Lung (tissue), 12 donors: ENCODE results near the gene KIF24. TPM values are rescaled to one million over a fixed set of nuclear protein-coding genes. Genes with fewer than 3 reads are reported as not detected.

Experiments used
- ATAC-seq: fragments of 200-7000 bp; cut with Tn5 transposase; one replicate; pipeline ENCODE4 v1.9.1; 2020; ENCODE audit warnings: moderate number of reproducible peaks; ENCODE audit not compliant: insufficient read depth, low FRiP score
- DNase-seq, 3 donors: peaks; one replicate each; pipeline ENCODE4 v3.0.0-alpha.2; 2013 to 2017
- H3K27ac ChIP-seq, 2 donors: one replicate each; pipeline ENCODE4 v1.5.1; 2013; ENCODE audit warnings: mild to moderate bottlenecking in 2 of 2, moderate library complexity in 2 of 2, control low read depth in 1 of 2, inconsistent platforms in 1 of 2, low read depth in 1 of 2, low read length in 1 of 2
- H3K27me3 ChIP-seq, 3 donors: one replicate each; pipeline ENCODE4 v1.5.1; 2013; ENCODE audit warnings: low read length in 2 of 3; ENCODE audit not compliant: control insufficient read depth in 3 of 3, insufficient read depth in 3 of 3
- H3K36me3 ChIP-seq, 4 donors: one replicate each; pipeline ENCODE4 v1.5.1; 2013; ENCODE audit warnings: low read length in 4 of 4, mild to moderate bottlenecking in 1 of 4, moderate library complexity in 1 of 4; ENCODE audit not compliant: control insufficient read depth in 4 of 4, insufficient read depth in 4 of 4
- H3K4me1 ChIP-seq, 5 donors: one replicate each; pipeline ENCODE4 v1.5.1; 2013; ENCODE audit warnings: low read length in 5 of 5, mild to moderate bottlenecking in 2 of 5, moderate library complexity in 1 of 5; ENCODE audit not compliant: control insufficient read depth in 5 of 5, insufficient read depth in 5 of 5
- H3K4me3 ChIP-seq: one replicate; pipeline ENCODE4 v1.5.1; 2013; ENCODE audit warnings: mild to moderate bottlenecking, control low read depth, moderate library complexity
- H3K9ac ChIP-seq, 2 donors: one replicate each; pipeline ENCODE4 v1.5.1; 2013; ENCODE audit warnings: low read length in 2 of 2, control low read depth in 1 of 2; ENCODE audit not compliant: insufficient read depth in 1 of 2
- H3K9me3 ChIP-seq, 4 donors: one replicate each; pipeline ENCODE4 v1.5.1; 2013; ENCODE audit warnings: low read length in 3 of 4, mild to moderate bottlenecking in 1 of 4, moderate library complexity in 1 of 4; ENCODE audit not compliant: control insufficient read depth in 4 of 4, insufficient read depth in 3 of 4
- CTCF ChIP-seq: IDR thresholded peaks from 2 replicates; pipeline ENCODE4 v1.5.1; 2012; ENCODE audit warnings: mild to moderate bottlenecking; ENCODE audit errors: control extremely low read depth, extremely low read depth
- WGBS, 2 donors: extraction: QIAGEN DNeasy Blood & Tissue Kit; methylation state at CpG; one replicate each; pipeline ENCODE4 v1.1.7; 2013; 5-methylcytosine and 5-hydroxymethylcytosine counted together
- polyA plus RNA-seq, 2 donors: library from polyadenylated mRNA; stranded (reverse); fragments of 200-250 nt; gene quantifications; one replicate each; pipeline ENCODE4 v1.2.1, GENCODE V29; 2013
- total RNA-seq, 2 donors: library from RNA; depleted of rRNA in 1 of 2; stranded (reverse); fragments of >200 nt in 1 of 2; gene quantifications; one replicate each; pipeline ENCODE4 v1.2.1, GENCODE V29; 2014 to 2021
- donor health status: control.
- donor health status: control.
- donor health status: Bipolar disorder and iron deficiency.
- donor health status: healthy.
- donor health status: DM: yes; HTN: yes; CAD: no.

KIF24 gene
- total and polyA plus RNA-seq, 4 donors = 0.63 to 4.3 (median 1.9) TPM

GRCh38 chr9:34343605-34344004 is 14.5 kb upstream of the KIF24 start:
- H3K27me3 ChIP-seq = no peaks in the 10 kb centered on the region
- DNase-seq (no peak), ATAC-seq (no peak)
- H3K4me3 ChIP-seq = no peak overlapping the region
- 88 to 96% methylated on average over 1 of the region's 1 CpG for WGBS, 2 donors
- no peak for TF ChIP-seq CTCF
- peaks cover 0 to 6% (median 5%) of the 10 kb centered on the region in 5 donors for H3K4me1 ChIP-seq
- no peak overlapping the region for H3K9ac ChIP-seq
- H3K36me3 ChIP-seq = peaks cover 9 to 27% (median 18%) of the 10 kb centered on the region in 4 donors
- no peak overlapping the region for H3K27ac ChIP-seq
- H3K9me3 ChIP-seq = no peaks in the 10 kb centered on the region

- Histone ChIP-seq H3K4me1 (peaks cover 0 to 6% (median 5%) of the 10 kb centered on the region in 5 donors), H3K4me3 (no peak overlapping the region), H3K27ac (peak overlapping the region in 1 of 2 donors; percentile 24), H3K9me3 (no peaks in the 10 kb centered on the region), H3K27me3 (no peaks in the 10 kb centered on the region), H3K9ac (no peak overlapping the region), H3K36me3 (peaks cover 9 to 27% (median 19%) of the 10 kb centered on the region in 4 donors)
- no peak for TF ChIP-seq CTCF
- ATAC-seq (peak; percentile 41), DNase-seq (peak in 2 of 3 donors; percentile 22 to 58)
- WGBS, 2 donors = 85 to 92% methylated on average over 5 of the region's 5 CpGs
These were observed 14.0 kb upstream of the KIF24 start for GRCh38 chr9:34343090-34343489.

GRCh38 chr9:34341659-34342295 is 12.7 kb upstream of the KIF24 start:
- DNase-seq (peak in 2 of 3 donors; percentile 18 to 46), ATAC-seq (no peak)
- Histone ChIP-seq H3K9ac (no peak overlapping the region), H3K27ac (no peak overlapping the region), H3K4me1 (peaks cover 0 to 6% (median 5%) of the 10 kb centered on the region in 5 donors), H3K36me3 (peaks cover 9 to 27% (median 20%) of the 10 kb centered on the region in 4 donors), H3K9me3 (no peaks in the 10 kb centered on the region), H3K4me3 (no peak overlapping the region), H3K27me3 (no peaks in the 10 kb centered on the region)
- TF ChIP-seq CTCF = no peak
- WGBS, 2 donors = 85 to 95% methylated on average over 7 of the region's 7 CpGs
